Measurements from ENCODE around the gene MYOD1.

The MYOD1 gene

DNA sequence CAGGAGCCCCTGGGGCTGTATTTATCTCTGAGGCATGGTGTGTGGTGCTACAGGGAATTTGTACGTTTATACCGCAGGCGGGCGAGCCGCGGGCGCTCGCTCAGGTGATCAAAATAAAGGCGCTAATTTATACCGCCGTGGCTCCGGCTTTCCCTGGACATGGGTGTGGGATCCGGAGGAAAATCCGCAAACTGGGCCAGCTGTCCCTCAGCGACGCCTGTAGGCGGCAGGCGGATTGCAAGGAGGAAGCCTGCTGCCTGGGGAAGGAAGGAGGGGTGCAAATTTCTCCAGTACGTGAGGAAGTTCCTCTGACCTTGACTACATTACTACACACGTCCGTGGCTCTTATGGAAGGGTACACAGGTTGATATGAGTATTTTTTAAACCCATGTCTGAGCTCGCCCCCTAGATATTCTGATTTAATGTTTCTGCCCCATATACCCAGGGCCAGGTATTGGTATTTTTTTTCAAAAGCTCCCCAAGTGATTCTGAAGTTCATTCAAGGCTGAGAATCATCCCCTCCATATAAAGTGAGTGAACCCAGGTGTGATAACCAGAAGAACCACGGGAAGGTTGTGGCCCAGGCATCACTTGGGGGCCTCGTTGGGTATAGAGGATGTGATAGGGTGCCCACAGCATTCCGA lies 2.8 kb downstream of the MYOD1 start:
- no peak for DNase-seq (ENCODE audit: low read depth)
- H3K4me3 ChIP-seq (ENCODE audit: low read depth, low read length), result no peak overlapping the region
- TF ChIP-seq, protein P1, sequence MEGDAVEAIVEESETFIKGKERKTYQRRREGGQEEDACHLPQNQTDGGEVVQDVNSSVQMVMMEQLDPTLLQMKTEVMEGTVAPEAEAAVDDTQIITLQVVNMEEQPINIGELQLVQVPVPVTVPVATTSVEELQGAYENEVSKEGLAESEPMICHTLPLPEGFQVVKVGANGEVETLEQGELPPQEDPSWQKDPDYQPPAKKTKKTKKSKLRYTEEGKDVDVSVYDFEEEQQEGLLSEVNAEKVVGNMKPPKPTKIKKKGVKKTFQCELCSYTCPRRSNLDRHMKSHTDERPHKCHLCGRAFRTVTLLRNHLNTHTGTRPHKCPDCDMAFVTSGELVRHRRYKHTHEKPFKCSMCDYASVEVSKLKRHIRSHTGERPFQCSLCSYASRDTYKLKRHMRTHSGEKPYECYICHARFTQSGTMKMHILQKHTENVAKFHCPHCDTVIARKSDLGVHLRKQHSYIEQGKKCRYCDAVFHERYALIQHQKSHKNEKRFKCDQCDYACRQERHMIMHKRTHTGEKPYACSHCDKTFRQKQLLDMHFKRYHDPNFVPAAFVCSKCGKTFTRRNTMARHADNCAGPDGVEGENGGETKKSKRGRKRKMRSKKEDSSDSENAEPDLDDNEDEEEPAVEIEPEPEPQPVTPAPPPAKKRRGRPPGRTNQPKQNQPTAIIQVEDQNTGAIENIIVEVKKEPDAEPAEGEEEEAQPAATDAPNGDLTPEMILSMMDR (IDR thresholded peaks at IDR 0.05; ENCODE audit: low read depth, low read length, missing control alignments), result no peak

DNA sequence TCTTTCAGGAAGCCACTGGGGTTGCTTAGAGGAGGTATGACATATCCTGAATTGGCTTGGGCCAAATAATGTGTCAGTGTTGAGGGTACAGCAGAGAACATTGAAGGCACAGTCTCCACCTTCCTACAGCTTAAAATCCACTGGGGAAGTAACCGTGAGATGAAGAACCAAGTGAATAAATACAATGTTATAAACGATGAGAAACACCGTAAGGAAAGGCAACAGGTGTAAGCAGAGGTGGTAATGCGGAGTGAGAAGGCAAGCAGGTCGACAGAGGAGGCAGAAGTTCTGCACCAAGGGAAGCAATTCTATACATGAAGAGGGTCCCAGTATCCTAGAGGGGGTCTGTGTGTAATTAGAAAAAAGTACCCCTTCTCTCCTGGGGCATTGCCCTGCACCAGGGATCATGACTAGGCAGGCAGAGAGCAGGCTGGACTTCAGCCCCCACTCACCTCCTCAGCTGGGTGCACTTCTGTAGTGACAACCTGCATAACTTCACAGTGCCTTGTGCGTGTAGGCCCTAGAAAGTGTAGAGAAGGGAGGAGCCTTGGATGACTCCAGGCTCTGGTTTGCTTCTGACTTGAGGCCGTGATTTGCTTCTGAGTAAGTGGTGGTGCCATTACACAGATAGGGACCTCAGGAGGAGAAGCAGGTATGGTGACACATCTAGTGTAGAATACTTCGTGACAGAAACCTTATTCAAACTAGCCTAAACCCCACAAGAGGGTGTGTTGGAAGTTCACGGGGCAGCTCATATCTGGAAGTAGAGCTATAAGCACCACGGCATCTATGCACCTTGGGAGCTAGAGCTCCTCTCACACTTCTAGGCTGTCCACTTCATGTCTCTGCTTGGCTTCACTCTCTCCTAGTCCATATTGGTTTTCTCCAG lies 4.9 kb downstream of the MYOD1 start:
- H3K4me3 ChIP-seq (ENCODE audit: low read depth, low read length), result no peak overlapping the region
- DNase-seq (ENCODE audit: low read depth), result no peak
- TF ChIP-seq, protein P1 (IDR thresholded peaks at IDR 0.05; ENCODE audit: low read depth, low read length, missing control alignments), result no peak

DNA sequence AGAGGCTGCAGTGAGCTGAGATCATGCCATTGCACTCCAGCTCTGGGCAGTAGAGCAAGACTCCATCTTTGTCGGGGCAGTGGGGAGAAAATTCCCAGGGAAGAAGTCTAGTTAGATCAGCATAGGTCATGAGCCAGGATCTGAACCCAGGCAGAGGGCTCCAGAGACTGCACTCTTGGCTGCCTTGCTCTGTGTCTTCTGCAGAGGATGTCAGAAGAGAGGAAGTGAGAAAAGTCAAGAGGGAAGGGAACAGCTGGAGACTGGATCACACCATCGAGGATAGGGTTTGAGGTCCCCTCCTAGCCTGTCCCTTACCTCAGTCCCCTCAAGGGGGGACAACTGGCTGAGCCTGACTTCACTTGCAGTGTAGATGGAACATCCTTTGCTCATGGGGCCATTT lies 5.8 kb downstream of the MYOD1 start:
- TF ChIP-seq, protein P1 (IDR thresholded peaks at IDR 0.05; ENCODE audit: low read depth, low read length, missing control alignments), result no peak
- no peak for DNase-seq (ENCODE audit: low read depth)
- no peak overlapping the region for H3K4me3 ChIP-seq (ENCODE audit: low read depth, low read length)

DNA sequence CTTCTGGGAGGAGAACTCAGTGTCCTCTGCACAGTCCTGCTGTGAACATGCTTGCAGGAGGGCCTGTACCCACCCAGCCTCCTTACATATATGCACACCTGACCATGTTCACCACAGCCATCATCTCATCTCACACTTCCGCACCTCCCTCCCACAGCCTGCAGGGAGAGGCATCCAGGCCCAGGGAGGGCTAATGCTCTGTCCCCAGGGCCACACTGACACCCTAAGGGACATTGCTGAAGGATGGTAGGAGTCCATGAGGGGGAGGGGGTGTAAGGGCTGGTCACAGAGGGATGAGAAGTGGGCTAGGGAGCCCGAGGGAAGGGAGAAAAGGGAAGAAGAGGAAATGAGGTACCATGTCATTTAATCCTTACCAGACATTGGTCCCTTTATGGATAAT lies 10.8 kb downstream of the MYOD1 start:
- H3K4me3 ChIP-seq (ENCODE audit: low read depth, low read length), result no peak overlapping the region
- no peak for DNase-seq (ENCODE audit: low read depth)
- TF ChIP-seq, protein P1 (IDR thresholded peaks at IDR 0.05; ENCODE audit: low read depth, low read length, missing control alignments), result no peak

DNA sequence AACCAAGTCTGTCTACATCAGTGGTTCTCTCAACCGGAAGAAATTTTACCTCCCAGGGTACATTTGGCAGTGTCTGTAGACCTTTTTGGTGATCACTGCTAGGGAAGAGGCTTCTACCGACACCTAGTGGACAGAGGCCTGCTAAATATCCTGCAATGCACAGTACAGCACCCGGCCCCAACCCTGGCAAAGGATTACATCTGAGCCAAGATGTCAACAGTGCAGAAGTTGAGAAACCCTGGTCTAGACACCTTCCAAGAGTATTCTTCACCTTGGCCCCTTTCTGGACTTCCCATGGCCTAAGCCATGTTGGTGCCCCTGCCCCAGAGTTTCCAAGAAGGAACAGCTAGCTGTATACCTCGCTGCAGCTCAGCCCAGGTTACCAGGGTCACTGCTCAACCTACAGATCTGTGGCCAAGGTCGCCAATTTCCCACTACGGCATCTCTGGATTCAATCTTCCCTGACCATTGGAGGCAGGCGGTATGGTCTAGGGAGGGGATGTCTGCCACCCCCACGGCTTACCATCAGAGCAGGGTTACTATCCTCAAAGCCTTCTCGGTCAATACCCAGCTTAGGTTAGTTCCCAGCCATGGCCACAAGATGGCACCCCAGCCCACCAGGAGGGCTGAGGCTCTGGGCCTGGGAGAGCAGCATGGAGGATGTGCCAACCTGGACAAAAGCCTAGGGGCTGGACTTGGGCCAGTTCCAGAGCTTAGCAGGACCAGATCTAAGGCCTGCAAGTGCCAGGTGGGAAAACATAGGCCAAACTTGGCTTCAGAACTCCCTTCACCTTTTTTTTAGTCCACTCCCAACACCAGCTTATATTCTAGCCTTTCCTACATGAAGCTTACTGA lies 11.5 kb downstream of the MYOD1 start:
- TF ChIP-seq, protein P1 (IDR thresholded peaks at IDR 0.05; ENCODE audit: low read depth, low read length, missing control alignments), result peak; percentile 93
- peak; percentile 21 for DNase-seq (ENCODE audit: low read depth)
- no peak overlapping the region for H3K4me3 ChIP-seq (ENCODE audit: low read depth, low read length)

GRCh38 chr11:17733261-17733660 lies 13.9 kb downstream of the MYOD1 start:
- no peak overlapping the region for H3K4me3 ChIP-seq (ENCODE audit: low read depth, low read length)
- no peak for DNase-seq (ENCODE audit: low read depth)
- TF ChIP-seq, protein P1 (IDR thresholded peaks at IDR 0.05; ENCODE audit: low read depth, low read length, missing control alignments), result no peak
